ENCODE data around the gene ECSCR.
"Not testable (repeated sequence)": the region's sequence is repeated elsewhere in the genome, so short reads cannot be mapped to it uniquely, and the experiment has no call there.

ECSCR gene, protein sequence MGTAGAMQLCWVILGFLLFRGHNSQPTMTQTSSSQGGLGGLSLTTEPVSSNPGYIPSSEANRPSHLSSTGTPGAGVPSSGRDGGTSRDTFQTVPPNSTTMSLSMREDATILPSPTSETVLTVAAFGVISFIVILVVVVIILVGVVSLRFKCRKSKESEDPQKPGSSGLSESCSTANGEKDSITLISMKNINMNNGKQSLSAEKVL

DNA sequence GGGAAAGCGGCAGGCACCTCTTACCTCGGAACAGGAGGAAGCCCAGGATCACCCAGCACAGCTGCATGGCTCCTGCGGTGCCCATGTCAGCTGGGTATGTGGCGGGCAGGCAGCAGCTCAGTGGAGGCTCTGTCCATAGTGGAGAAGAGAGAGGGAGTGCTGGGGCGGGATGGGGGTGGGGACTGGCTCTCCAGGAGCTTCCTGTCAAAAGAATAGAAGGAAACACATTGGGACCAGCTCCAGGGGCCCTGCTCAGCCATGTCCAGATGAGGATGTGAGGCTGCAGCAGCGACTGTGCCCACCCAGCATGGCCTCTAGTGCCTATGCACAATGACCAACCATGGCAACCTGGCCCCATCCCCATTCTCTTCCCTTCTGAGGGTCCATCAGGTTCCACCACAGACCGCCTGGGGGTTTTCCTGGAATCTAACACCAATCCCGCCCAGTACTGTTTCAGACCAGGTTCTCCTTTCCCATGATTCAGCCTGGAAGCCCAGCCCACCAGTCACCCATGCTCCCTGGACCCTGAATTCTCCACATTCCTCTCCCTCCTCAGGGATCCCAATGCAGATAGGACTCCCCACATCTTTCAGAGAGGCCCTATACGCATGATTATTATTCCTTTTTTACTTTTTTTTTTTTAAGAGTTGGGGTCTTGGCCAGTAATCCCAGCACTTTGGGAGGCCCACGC lies at the start of gene ECSCR:
ECSCR (minus strand) TSS at position 158 of the 691 bp plus-strand sequence; CDS start at position 85, 73 bp downstream.
- no peak for DNase-seq (ENCODE audit: low read depth)
- TF ChIP-seq, protein P1, sequence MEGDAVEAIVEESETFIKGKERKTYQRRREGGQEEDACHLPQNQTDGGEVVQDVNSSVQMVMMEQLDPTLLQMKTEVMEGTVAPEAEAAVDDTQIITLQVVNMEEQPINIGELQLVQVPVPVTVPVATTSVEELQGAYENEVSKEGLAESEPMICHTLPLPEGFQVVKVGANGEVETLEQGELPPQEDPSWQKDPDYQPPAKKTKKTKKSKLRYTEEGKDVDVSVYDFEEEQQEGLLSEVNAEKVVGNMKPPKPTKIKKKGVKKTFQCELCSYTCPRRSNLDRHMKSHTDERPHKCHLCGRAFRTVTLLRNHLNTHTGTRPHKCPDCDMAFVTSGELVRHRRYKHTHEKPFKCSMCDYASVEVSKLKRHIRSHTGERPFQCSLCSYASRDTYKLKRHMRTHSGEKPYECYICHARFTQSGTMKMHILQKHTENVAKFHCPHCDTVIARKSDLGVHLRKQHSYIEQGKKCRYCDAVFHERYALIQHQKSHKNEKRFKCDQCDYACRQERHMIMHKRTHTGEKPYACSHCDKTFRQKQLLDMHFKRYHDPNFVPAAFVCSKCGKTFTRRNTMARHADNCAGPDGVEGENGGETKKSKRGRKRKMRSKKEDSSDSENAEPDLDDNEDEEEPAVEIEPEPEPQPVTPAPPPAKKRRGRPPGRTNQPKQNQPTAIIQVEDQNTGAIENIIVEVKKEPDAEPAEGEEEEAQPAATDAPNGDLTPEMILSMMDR (IDR thresholded peaks at IDR 0.05; ENCODE audit: low read depth, low read length) = no peak
- TF ChIP-seq POLR2A (IDR thresholded peaks at IDR 0.05; ENCODE audit: extremely low read depth, insufficient read length) = no peak
- no peak for TF ChIP-seq MYC (IDR thresholded peaks at IDR 0.05; ENCODE audit: low read depth, low read length)
- TF ChIP-seq, protein P2, sequence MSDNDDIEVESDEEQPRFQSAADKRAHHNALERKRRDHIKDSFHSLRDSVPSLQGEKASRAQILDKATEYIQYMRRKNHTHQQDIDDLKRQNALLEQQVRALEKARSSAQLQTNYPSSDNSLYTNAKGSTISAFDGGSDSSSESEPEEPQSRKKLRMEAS (IDR thresholded peaks at IDR 0.05; ENCODE audit: low read depth, low read length) = no peak
- no peak within 1 kb of the TSS for H3K4me3 ChIP-seq (ENCODE audit: low read depth, low read length)

DNA sequence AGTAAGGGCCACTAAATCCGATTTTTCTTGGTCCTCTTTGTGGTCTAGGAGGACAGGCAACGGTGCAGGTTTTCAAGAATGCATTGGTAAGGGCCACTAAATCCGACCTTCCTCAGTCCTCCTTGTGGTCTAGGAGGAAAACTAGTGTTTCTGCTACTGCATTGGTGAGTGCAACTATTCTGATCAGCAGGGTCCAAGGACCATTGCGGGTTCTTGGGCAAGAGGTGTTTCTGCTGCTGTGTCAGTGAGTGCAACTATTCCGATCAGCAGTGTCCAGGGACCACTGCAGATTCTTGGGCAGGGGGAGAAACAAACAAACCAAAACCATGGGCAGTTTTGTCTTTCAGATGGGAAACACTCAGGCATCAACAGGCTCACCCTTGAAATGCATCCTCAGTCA lies 42.2 kb upstream of the ECSCR start:
- DNase-seq (ENCODE audit: low read depth); H3K4me3 ChIP-seq (ENCODE audit: low read depth, low read length): not testable (repeated sequence)

DNA sequence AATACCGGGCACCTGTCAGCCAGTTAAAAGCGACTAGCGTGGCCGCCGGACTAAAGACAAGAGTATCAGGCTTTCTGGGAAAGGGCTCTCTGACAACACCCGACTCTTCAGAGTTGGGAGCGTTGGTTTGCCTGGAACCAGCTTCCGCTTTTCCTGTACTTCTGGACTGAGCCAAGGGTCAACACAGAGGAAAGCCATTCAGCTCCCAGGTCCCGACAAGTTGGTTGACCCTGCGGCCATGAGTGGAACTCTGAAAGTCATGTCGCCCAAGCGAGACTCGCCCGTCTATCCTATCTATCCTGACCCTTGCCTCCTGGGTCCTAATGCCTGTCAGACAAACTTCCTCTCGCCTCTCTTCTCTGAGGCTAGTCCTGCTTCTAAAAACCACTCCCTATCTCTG lies 41.3 kb upstream of the ECSCR start:
- H3K4me3 ChIP-seq (ENCODE audit: low read depth, low read length); DNase-seq (ENCODE audit: low read depth): not testable (repeated sequence)

DNA sequence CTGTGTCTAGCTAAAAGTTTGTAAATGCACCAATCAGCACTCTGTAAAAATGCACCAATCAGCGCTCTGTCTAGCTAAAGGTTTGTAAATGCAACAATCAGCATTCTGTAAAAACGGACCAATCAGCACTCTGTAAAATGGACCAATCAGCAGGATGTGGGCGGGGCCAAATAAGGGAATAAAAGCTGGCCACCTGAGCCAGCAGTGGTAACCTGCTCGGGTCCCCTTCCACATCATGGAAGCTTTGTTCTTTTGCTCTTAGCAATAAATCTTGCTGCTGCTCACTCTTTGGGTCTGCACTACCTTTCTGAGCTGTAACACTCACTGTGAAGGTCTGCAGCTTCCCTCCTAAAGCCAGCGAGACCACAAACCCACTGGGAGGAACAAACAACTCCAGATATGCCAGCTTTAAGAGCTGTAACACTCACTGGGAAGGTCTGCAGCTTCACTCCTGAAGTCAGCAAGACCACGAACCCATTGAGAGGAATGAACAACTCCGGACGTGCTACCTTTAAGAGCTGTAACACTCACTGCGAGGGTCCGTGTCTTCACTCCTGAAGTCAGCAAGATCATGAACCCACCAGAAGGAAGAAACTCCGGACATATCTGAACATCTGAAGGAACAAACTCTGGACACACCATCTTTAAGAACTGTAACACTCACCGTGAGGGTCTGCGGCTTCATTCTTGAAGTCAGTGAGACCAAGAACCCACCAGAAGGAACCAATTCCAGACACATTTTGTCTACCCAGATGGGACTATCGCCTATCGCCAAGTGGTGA lies 40.7 kb upstream of the ECSCR start:
- not testable (repeated sequence) for H3K4me3 ChIP-seq (ENCODE audit: low read depth, low read length); DNase-seq (ENCODE audit: low read depth)

DNA sequence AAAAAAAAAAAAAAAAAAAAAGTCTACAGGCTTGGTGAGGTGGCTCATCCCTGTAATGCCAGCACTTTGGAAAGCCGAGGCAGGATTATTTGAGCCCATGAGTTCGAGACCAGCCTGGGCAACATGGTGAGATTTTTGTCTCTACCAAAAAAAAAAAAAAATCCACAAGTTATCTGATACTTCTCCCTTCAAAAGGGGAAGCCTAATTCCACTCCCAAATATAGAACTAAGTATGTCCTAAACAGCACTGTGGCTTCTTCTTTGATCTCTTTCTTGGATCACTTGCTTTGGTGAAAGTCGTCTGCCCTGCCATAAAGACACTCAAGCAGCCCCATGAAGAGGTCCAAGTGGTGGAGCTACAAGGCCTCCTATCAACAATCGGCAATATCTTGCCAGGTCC lies 38.8 kb upstream of the ECSCR start:
- TF ChIP-seq, protein P1 (IDR thresholded peaks at IDR 0.05; ENCODE audit: low read depth, low read length) = no peak
- no peak for TF ChIP-seq POLR2A (IDR thresholded peaks at IDR 0.05; ENCODE audit: extremely low read depth, insufficient read length)
- TF ChIP-seq, protein P2 (IDR thresholded peaks at IDR 0.05; ENCODE audit: low read depth, low read length) = no peak
- no peak for TF ChIP-seq MYC (IDR thresholded peaks at IDR 0.05; ENCODE audit: low read depth, low read length)
- H3K4me3 ChIP-seq (ENCODE audit: low read depth, low read length) = no peak overlapping the region
- DNase-seq (ENCODE audit: low read depth) = no peak

DNA sequence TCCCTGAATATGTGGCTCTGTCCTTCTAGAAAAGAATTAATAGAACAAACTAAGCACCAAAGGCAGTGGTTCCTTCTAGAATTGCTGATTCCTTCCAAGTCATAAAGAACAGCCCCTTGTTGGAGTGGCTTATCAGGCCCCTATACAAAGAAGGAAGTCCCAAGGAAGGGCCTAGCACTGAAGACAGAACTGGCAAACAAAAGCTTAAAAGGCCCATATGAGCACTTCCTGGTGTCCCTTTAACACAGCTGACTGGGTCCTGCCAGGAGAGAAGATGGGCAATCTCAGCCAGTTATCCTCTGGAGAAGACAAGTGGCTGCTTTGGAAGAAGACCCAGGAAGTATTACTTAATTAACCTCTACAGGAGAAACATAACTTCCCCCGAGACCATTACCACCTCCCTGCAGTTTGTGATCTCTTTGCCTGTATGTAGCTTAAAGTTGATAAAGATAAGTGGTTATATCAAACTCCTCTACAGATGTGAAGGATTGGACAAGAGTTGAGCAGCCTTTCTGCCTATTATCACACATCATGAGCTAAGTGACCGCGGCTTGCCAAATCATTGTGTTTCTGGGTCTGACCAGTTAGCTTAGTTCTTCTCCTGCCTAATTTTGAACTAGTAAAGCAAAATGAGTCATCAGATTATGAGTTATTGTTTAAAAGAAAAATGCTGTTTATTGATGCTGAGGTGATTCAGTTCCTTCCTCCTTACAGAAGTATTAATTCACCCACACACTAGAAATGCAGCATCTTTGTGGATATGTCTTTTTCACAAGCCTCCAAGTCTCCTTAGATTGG lies 33.3 kb upstream of the ECSCR start:
- peak; percentile 57 for DNase-seq (ENCODE audit: low read depth)
- no peak overlapping the region for H3K4me3 ChIP-seq (ENCODE audit: low read depth, low read length)
- TF ChIP-seq POLR2A (IDR thresholded peaks at IDR 0.05; ENCODE audit: extremely low read depth, insufficient read length) = no peak
- TF ChIP-seq, protein P1 (IDR thresholded peaks at IDR 0.05; ENCODE audit: low read depth, low read length) = no peak
- no peak for TF ChIP-seq MYC (IDR thresholded peaks at IDR 0.05; ENCODE audit: low read depth, low read length)
- TF ChIP-seq, protein P2 (IDR thresholded peaks at IDR 0.05; ENCODE audit: low read depth, low read length) = no peak

DNA sequence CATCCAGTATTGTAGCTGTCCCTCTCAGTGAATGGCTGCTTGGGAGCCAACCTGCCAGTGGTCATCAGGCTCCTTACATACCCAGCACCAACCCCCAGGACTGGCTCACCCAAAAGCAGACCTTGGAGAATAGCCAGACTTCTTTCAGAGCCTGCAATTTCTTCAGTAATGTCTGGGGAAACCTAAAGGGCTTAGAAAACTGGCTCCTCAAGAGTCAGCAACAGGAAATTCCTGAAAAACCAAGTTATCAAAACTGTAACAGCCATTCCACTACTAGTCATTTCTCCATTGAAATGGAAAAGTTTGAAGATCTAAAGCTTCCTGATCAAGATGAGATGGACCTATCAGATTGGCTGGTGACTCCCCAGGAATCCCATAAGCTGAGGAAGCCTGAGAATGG lies 32.3 kb upstream of the ECSCR start:
- no peak for DNase-seq (ENCODE audit: low read depth)
- TF ChIP-seq, protein P1 (IDR thresholded peaks at IDR 0.05; ENCODE audit: low read depth, low read length) = no peak
- TF ChIP-seq POLR2A (IDR thresholded peaks at IDR 0.05; ENCODE audit: extremely low read depth, insufficient read length) = no peak
- TF ChIP-seq, protein P2 (IDR thresholded peaks at IDR 0.05; ENCODE audit: low read depth, low read length) = no peak
- TF ChIP-seq MYC (IDR thresholded peaks at IDR 0.05; ENCODE audit: low read depth, low read length) = no peak
- no peak overlapping the region for H3K4me3 ChIP-seq (ENCODE audit: low read depth, low read length)
